ENCODE data around the gene FAS. TPM values are rescaled to one million over a fixed set of nuclear protein-coding genes. Genes with fewer than 3 reads are reported as not detected.
"Not testable (repeated sequence)": the region's sequence is repeated elsewhere in the genome, so short reads cannot be mapped to it uniquely, and the experiment has no call there.

The FAS gene
- polyA plus RNA-seq, 1 donor (not counting 4 experiments of a cell fraction or from before 2014, with no cell fraction given), result 44.8 TPM

GRCh38 chr10:89019569-89020327 lies 29.1 kb downstream of the FAS start:
- H3K9me3 ChIP-seq (ENCODE audit: control insufficient read depth, low read depth, low read length), result no peaks in the 10 kb centered on the region
- no peak overlapping the region for H3K4me2 ChIP-seq (ENCODE audit: control insufficient read depth, extremely low read depth, insufficient read depth, low read depth, low read length)
- H3K27me3 ChIP-seq (ENCODE audit: control insufficient read depth, extremely low read depth, insufficient read depth, low read length), result no peaks in the 10 kb centered on the region
- TF ChIP-seq EZH2 (IDR thresholded peaks at IDR 0.05; ENCODE audit: low read length) (no peak), CTCF (optimal IDR thresholded peaks at IDR 0.05 in 1 of 3, IDR thresholded peaks at IDR 0.05 in 1 of 3, conservative IDR thresholded peaks at IDR 0.05 in 1 of 3; ENCODE audit: extremely low read depth in 1 of 3, insufficient read depth in 2 of 3, low read length in 3 of 3) (no peak)
- dilution Hi-C loops (cut with MboI; ENCODE audit: extremely low pct_ligation_motif_present, low sequenced_read_pairs), result loop anchor here (10.0 kb wide), 1 partner anchor 195 kb away; no protein-coding TSS in a partner anchor
- H3K79me2 ChIP-seq (ENCODE audit: control insufficient read depth, insufficient read depth, low read length), result no peaks in the 10 kb centered on the region
- H3K9me1 ChIP-seq (ENCODE audit: control insufficient read depth, extremely low read depth, insufficient read depth, low read length), result no peaks in the 10 kb centered on the region
- FAIRE-seq (no peak), DNase-seq (ENCODE audit: low read depth, low spot score) (no peak)
- H3K9ac ChIP-seq (ENCODE audit: control insufficient read depth, extremely low read depth, insufficient read depth, low read length), result no peak overlapping the region
- peaks cover 6 to 13% of the 10 kb centered on the region in 2 experiments for H3K36me3 ChIP-seq (ENCODE audit: control insufficient read depth in 2 of 2, extremely low read depth in 1 of 2, insufficient read depth in 2 of 2, low read length in 2 of 2)
- H3K27ac ChIP-seq (ENCODE audit: control insufficient read depth, insufficient read depth, low read length), result no peak overlapping the region
- no peaks in the 10 kb centered on the region for H4K20me1 ChIP-seq (ENCODE audit: control insufficient read depth, extremely low read depth, insufficient read depth, low read length)
- no peak overlapping the region for H3K4me3 ChIP-seq (ENCODE audit: control insufficient read depth in 2 of 3, extremely low read depth in 1 of 3, insufficient read depth in 2 of 3, low read depth in 1 of 3, low read length in 3 of 3)
- H2AFZ ChIP-seq (ENCODE audit: control insufficient read depth, low read length), result no peak overlapping the region
- peaks cover 10% of the 10 kb centered on the region for H3K4me1 ChIP-seq (ENCODE audit: control insufficient read depth, extremely low read depth, insufficient read depth, low read length)

- not testable (repeated sequence) for H3K4me2 ChIP-seq (ENCODE audit: control insufficient read depth, extremely low read depth, insufficient read depth, low read depth, low read length); DNase-seq (ENCODE audit: low read depth, low spot score); H3K27ac ChIP-seq (ENCODE audit: control insufficient read depth, insufficient read depth, low read length); H3K9ac ChIP-seq (ENCODE audit: control insufficient read depth, extremely low read depth, insufficient read depth, low read length); H3K4me1 ChIP-seq (ENCODE audit: control insufficient read depth, extremely low read depth, insufficient read depth, low read length); H3K9me3 ChIP-seq (ENCODE audit: control insufficient read depth, low read depth, low read length); H3K4me3 ChIP-seq (ENCODE audit: control insufficient read depth in 2 of 3, extremely low read depth in 1 of 3, insufficient read depth in 2 of 3, low read depth in 1 of 3, low read length in 3 of 3); H4K20me1 ChIP-seq (ENCODE audit: control insufficient read depth, extremely low read depth, insufficient read depth, low read length); H3K9me1 ChIP-seq (ENCODE audit: control insufficient read depth, extremely low read depth, insufficient read depth, low read length); FAIRE-seq; H3K79me2 ChIP-seq (ENCODE audit: control insufficient read depth, insufficient read depth, low read length); H3K36me3 ChIP-seq (ENCODE audit: control insufficient read depth in 2 of 2, extremely low read depth in 1 of 2, insufficient read depth in 2 of 2, low read length in 2 of 2); H2AFZ ChIP-seq (ENCODE audit: control insufficient read depth, low read length); H3K27me3 ChIP-seq (ENCODE audit: control insufficient read depth, extremely low read depth, insufficient read depth, low read length)
- dilution Hi-C loops (cut with MboI; ENCODE audit: extremely low pct_ligation_motif_present, low sequenced_read_pairs), result loop anchor here (10.0 kb wide), 1 partner anchor 193 kb away; no protein-coding TSS in a partner anchor
Observed at GRCh38 chr10:89021526-89021925, 30.9 kb downstream of the FAS start.
